ENCODE measurements around the gene CDRT4.

The CDRT4 gene

DNA sequence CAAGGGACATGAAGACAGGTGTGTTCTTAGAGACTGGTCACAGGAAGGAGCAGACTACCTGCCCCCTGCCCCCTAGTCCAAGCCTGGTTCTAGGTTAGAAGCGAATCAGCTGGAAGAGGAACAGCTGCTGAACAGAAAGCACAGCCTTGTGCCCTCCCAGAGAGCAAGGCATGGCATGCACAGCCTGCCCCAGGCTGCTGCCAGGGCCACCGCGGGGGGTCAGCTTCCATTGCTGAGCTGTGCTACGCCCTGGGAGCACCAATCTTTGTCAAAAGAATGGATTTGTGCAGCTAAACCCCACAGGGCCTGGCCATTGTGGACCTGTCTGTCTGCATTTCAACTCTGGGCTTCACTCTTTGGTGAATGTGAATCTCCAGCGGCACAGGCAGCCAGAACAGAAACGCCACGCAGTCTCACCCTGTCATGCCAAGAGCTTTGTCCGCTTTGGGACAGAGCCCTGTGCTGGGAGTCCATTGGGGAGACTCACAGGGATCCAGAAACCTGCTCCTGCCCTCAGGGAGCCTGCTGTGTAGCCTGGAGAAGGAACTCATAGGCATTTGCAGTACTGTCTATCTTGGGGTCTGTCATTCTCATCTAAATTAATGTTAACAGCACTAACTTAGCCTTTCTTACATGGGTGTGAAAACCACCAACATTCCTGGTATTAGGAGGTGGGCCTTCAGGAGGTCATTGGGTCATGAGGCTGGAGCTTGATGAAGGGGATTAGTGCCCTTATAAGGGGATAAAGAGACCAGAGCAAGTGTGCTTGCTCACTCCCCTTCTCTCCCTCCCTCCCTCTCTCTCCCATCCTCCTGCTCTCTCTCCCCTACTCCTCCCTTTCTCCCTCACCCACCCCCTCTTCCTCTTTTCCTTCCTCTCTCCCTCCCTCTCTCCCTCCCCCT is 25.6 kb upstream of the CDRT4 start:
- DNase-seq = no peak

DNA sequence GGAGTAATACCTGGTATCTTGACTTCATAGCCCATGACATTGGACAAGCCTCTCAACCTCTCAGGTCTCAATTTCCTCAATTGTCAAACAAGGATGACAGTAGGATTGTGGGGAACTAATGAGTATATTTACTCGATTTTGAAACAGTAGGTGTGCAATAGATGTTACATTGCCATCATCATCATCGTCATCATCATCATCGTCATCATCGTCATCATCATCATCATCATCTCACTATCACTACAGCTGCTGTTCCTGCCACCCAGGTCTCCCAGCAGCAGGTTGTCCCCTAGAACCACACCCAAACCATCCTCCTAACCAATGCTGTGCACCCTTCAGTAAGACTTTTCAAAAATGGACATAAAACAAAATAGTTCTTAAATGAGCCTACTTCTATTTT is 24.8 kb upstream of the CDRT4 start:
- no peak for DNase-seq

DNA sequence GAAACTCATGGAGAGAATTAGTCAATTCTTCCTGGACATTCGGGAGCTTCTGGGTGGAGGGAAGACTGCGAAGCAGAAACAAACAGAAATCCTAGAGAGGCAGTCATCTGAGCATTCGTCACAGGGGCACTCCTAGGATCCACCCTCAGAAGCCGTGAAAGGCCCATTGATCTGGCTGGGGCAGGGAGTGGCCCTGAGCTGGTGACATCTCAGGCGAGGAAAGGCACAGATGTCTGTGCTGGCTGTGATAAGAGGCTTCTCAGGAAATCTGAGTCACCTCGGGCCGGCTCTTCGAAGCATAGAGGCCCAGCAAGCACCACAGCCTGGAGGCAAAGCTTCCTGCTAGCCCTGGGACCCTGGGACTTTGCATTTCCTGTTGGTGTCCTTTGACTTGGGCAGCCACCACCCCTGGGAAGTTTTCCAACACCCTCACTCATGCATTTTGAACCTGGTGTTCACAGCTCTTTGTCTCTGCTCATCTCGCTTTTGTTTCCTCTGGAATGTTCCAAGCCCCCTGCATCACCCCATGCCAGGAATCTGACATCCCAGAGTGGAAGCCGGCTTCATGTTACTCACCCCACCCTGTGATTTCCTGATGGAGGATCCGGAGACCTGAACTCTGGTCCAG is 23.3 kb upstream of the CDRT4 start:
- no peak for DNase-seq

DNA sequence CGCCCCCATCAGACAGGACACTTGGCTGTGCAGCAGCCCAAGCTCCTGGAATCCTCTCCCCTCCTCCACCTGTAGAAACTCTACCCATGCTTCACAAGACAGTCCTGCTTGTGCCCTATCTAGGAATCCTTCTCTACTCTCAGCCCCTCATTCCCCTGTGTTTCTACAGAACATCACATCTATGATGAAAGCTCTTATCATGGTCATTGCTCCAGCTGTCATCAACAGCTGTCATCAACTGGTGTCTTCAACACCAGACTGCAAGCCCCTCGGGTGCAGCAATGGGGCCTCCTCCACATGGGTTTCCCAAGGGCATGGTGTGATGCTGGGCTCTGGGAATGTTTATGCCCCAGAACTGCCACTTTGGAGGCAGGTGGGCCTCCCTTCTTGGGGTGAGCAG is 21.1 kb upstream of the CDRT4 start:
- DNase-seq = no peak

DNA sequence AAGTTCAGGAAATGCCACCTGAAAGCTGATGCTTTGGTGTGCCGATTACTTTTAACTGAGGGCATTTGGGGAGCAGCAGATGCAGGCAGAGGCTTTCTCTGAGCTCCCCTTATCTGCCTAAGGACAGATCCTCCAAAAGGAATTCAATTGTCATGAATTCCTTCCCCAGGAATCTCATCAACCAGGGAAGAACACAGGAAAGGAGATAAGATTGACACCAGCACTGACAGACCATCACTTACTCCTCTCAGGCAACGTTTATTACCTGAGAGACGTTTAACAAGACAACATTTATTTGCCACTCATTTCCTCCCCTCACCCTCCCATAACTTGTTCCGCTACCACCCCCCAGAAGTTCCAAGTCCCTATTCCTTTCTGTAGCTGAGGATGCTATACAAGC is 17.6 kb upstream of the CDRT4 start:
- DNase-seq = no peak

DNA sequence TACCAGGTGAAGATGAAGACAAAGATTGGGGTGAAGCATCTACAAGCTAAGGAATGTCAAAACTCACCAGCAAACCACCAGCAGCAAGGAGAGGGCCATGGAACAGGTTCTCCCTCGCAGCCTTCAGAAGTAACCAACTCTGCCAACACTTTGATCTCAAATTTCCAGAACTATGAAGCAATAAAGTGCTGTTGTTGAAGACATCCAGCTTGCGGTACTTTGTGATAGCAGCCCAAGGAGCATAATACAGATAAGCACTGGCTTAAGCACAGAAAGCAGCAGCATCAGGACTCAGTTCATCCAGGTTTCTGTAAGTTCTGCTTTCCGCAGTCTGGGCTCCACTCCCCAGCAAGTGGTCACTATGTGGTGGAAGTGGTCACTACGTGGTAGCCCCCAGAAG is 16.0 kb upstream of the CDRT4 start:
- DNase-seq = no peak

DNA sequence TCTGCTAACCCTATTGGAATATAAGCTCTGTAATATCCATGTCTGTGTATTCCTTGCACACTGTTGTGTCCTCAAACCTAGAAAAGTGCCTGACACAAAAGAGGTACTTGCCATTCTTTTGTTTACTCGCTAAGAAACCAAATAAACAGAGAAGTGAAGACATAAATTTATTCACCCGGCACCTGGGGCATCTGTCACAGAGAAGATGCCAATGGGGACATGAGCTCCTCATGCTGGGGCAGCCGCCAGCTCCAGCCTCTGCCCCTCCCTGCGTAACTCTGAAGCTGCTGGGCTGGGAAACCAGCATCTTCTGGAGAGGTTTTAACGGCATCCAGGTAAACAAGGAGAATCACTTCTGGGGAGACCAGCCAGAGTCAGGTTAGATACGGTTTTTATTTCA is 15.1 kb upstream of the CDRT4 start:
- no peak for DNase-seq

DNA sequence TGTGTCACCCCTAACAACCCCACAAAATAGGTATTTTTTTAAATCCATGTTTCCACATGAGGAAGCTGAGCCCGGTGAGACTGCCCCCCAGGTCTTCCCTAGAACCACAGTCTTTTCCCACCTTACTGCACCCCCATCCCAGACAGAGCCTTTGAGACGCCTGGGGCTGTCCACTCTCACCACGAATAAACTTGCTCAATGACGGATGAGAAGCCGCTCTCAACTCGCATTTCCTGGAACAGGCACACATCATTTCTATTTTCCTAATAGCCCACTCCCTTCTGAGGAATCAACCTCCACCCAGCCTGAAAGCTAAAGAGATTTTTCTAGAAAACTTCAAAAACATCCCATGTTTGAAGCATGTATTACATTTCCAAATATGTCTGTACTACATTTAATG is 14.1 kb upstream of the CDRT4 start:
- DNase-seq = no peak

DNA sequence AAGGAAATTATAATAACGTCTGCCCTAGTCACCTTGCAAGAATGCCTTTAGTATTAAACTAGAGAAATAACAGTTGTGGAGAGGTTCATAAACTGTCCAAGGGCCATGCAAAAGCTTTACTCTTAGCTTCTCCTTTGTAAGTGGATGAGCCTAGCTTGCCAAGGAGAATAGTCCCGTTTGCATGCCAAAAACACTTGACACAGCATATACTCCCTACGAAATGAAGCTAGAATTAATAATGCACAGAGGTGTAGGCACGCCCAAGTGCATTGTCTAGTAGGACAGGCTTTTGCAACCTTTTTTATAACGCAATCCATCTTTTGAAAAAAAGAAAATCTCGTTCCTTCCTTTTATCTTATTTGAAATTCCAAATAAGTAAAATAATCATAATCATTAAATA is 12.8 kb upstream of the CDRT4 start:
- DNase-seq = no peak

DNA sequence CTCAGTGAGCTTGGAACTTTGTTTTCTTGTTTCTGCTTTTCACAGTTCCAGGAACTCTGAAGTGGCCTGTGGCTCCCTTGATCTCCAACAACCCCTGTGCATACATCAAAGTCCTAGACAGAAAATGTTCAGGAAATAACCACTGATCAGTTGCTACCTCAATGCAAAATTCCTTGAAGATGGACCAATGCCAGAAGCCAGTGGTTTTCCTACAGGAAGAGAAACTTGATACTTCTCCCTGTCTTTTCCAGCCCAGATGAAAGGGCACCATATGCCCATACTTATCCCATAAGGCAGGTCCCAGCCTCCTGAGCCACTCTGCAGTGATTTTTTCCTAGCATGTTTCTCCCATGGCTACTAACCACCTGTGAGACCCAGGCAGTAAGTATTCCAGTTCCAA is 12.3 kb upstream of the CDRT4 start:
- no peak for DNase-seq

DNA sequence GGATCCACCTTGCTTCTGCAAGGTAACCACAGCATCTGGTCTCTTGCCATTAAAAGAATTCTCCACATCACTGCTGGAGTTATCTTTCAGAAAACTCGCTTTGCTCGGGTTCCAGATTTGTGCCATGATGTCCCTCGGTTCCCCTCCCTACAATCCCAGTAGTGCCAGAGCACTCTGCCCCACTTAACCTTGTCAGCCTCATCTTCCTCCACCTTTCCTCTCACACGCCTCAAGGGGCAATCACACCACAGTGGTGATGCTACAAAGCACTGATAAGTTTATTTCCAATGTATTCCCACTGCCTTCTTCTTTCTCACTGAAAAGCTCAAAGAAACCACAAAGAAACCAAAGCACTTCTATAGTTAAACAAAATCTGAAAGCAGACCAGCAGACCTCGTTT is 11.4 kb upstream of the CDRT4 start:
- no peak for DNase-seq

DNA sequence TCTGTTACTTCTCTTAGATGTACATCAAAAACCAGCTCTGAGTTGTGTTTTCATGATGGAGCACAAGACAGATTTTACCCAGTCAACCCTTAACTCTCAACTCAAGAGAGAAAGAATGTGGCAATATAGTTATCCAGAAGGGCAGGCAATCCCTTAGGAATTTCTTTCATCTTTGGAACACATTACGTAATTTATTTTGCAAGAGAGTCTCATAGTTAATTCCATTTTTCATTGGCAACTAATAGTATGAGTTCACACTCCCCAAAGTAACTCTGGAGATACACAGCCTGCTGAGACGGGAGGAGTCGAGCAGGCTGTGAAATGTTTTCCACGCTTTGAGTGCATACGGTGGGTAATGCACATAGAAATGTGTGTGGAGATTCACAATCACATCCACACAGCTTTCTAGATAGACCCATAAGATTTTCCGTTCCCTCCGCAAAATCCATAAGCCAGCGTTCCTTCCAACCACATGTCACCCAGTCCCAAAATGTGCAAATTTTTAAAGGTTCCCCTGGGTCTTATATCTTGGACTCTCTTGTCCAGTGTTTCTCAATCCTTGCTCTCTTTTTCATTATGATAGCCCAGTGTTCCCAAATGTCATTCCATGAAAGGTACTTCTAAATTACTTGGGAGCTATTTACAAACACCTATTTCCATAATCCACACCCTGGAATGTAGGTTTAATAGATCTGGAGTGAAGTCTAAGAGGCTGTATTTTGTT is 8.4 kb upstream of the CDRT4 start:
- DNase-seq = no peak

DNA sequence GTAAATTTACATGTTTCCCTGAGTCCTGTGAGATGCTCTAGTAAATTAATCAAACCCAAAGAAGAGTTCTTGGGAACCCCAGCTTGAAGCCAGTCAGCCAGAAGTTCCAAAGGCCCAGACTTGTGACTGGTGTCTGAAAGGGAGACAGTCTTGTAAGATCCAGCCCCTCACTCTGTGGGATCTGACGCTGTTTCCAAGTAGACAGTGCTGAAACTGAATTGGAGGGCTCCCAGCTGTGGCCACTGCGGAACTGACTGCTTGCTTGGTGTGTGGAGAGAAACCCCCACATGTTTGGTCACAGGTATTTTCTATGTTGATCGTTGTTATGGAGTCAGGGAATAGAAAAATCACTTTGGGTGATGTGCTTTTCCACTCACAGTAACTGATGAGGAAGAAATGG is 5.5 kb upstream of the CDRT4 start:
- DNase-seq = no peak

DNA sequence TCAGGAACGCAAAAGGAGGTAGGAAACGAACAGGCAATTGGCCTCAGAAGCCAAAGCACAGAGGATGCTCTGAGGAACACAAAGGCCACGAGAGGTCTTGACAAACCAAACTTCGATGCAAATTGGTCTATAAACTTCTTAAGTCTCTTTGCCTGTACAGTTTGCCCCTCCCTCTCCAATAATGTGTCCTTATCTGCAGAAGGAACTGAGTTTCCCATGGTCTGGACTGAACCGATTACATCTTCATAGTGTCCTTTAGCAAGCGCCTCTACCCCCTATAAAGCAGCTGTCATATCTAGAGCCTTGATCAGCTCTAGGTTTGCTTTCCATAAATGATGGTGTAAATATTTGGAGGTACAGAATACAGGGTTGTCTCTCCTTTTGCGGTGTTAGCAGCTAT is 3.1 kb upstream of the CDRT4 start:
- DNase-seq = no peak

DNA sequence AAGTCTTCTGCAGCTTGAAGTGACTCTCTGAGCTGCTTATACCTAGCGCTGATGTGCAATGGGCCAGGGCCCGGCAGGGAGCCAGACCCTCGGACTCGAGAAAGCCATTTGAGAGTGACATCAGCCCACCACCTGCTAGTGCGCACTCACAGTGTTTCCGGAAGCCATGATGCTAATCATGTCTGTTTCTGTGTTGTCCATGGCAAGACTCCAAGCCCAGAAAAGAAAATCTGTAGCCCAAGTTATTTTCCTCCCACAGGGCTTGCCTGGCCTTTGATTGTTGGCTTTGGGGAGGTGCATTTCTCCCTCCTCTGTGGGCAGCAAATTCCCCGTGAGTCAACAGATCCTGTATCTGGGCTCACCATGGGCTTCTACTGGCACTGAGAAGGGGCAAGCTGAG is 1.8 kb upstream of the CDRT4 start:
- DNase-seq = no peak

DNA sequence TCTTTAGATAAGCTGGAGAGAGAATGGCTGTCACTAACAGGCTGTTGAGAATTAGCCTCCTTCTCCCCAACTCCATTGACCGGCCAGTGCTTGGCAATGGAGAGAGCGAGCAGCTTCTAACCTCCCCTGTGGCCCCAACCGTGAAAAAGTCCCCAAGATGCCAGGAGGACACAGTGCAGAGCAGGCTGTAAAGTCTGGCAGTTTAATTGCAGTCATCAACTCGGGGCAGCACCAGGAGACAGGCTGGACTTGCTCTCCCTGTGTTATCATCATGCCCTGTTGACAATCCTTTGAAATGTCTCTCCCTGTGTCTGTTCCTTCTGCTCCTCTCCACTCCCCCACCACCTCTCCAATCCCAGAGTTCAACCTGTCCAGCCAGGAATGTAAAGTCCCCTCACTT is 705 bp upstream of the CDRT4 start:
- no peak for DNase-seq

DNA sequence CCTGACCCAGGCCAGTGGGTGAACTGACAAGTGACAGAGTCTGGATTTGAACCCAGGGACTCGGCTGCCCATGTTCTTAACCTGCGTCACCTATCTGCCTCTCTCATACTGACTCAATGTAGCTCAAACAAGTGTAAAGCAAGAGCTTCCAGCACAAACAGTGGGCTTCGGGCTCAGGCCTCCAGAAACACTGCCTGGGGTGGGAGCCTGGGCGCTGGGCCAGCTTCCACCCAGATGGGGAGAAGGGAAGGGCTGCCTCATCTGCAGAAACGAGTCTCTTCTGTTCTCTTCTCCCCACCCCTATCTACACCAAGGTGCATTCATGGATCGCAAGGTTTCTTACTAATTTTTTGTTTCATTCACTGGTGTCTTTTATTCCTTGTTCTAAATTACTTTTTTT is 1.3 kb downstream of the CDRT4 start:
- DNase-seq = no peak

DNA sequence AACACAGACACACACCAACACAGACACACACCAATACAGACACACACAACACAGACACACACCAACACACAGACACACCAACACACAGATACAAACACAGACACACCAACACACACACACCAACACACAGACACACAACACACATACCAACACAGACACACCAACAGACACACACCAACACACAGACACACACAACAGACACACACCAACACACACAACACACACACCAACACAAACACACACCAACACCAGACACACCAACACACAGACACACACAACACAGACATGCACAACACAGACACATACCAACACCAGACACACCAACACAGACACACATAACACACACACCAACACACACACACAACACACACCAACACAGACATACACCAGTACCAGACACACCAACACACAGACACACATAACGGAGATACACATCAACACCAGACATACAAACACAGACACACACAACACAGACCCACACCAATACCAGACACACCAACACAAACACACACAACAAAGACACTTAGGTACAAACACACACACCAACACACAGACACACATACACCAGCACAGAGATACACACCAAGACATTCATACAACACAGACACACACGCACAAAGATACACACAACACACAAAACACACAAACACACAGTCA is 2.2 kb downstream of the CDRT4 start:
- no peak for DNase-seq

DNA sequence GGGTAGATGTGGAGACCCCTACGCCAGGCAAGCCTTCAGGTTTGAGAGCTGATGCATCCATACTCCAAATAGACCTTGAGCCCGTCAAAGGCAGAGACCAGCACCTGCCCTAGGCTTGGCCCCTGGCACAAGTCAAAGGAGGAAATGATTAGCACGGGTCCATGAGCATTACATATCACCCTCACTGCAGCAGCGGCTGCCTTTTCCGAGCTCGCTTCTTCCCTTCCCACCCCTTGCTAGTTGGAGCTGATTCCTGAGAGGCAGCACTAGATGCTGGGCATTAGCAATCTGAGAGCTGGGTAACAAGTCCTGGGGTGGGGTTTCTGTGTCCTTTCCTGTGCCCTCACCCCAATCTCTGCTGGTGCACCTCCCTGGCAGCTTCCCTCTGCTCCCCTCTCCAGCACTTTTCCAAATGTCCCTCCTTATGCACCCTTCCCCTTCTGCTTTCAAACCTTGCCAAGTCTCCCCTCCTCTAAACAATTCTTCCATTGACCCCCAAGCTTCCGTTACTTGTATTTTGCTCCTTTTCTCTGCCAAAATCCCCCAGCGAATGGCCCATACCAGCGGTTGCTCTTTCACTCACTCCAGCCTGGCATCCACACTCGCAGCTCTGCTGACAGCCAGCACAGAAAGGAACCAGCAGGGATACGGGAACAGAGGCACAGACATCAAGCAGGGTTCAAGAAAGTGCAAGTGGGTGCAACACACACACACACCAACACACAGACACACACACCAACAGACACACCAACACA is 3.0 kb downstream of the CDRT4 start:
- no peak for DNase-seq

DNA sequence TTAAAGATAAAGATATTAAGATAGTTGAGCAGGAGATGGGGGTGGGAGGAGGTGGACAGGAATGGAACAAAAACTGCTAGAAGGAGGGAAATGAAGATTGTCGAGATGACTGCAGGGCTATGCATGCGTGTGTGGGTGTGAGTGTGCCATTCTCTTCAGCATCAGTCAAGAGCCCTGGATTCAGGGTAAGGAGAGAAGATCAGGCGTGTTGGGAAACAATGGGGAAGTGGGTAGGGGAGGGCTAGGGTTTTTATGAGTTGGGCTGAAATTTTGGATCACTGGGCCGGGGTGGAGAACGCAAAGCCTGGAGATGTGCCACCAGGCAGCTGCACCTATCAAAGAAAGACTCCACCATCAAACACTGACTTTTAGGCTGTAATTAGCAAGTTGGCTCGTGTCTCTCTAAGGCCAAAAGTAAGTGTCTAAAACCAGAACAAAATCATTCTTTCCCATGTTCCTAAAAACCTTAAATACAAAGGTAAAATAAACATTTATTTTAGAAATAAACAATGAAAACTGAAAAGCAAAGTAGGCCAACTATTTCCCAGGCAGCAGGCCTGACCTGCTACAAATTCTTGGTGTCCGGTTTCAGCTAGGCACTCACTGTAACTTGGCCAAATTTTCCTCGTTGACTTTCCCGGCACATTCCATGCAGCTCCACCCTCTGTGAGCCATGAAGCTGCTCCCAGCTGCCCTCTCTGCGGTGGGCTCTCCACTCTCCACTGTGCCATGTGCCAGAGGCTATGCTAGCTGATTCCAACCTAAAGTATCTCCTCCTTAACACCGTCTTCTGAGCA is 4.2 kb downstream of the CDRT4 start:
- no peak for DNase-seq

DNA sequence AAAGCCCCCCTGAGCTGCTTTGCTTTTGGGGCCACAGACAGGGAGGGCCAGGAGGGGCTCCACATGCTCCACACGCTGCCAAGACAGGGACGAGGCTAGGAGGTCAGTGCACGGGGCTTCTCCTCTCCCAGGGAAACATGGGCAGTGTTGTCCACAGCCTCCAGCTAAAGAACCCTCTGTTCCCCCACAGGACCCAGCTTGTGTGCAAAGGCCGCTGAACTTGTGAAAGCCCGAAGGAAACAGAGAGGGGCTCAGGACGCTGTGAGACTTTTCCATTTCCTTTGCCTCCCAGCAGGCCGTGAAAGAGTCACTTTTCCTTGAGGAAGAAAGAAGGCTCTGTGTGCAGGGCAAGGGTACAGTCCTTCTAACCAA is 9.7 kb downstream of the CDRT4 start:
- no peak for DNase-seq
